ENCODE results near the gene LAMA4. TPM values are rescaled to one million over a fixed set of nuclear protein-coding genes. Genes with fewer than 3 reads are reported as not detected.

LAMA4 gene
- total and polyA plus RNA-seq, 2 of the 13 experiments (the other 11 are each of a cell fraction or from before 2014, with no cell fraction given) = not detected

- TF ChIP-seq ZNF788 (CRISPR knock-in tag; IDR thresholded peaks at IDR 0.05; ENCODE audit: borderline replicate concordance) (peak; percentile 61; the same call in 1 of the 2 replicates), SMC3 (IDR thresholded peaks at IDR 0.05; ENCODE audit: low read length) (no peak), FIP1L1 (IDR thresholded peaks at IDR 0.05; ENCODE audit: borderline replicate concordance, insufficient read depth, low read depth, low read length) (no peak), KLF9 (CRISPR knock-in tag; IDR thresholded peaks at IDR 0.05; ENCODE audit: low read depth) (no peak), CHD2 (IDR thresholded peaks at IDR 0.05; ENCODE audit: low read depth, low read length) (no peak), ZNF550 (CRISPR knock-in tag; IDR thresholded peaks at IDR 0.05; ENCODE audit: borderline replicate concordance) (no peak), ZEB1 (IDR thresholded peaks at IDR 0.05; ENCODE audit: insufficient replicate concordance, low read depth) (no peak), JARID2 (CRISPR knock-in tag; IDR thresholded peaks at IDR 0.05; ENCODE audit: insufficient replicate concordance) (peak; percentile 76), ZNF704 (CRISPR knock-in tag; IDR thresholded peaks at IDR 0.05; ENCODE audit: borderline replicate concordance) (peak; percentile 41; the same call in 1 of the 2 replicates), TFDP2 (CRISPR knock-in tag; IDR thresholded peaks at IDR 0.05) (peak; percentile 66), TARDBP (CRISPR knock-in tag; IDR thresholded peaks at IDR 0.05) (peak; percentile 83), E2F5 (CRISPR knock-in tag; conservative IDR thresholded peaks at IDR 0.05) (no peak), GTF2F1 (IDR thresholded peaks at IDR 0.05; ENCODE audit: low read length) (no peak), ETV5 (CRISPR knock-in tag; IDR thresholded peaks at IDR 0.05; ENCODE audit: borderline replicate concordance) (no peak), TFDP1 (CRISPR knock-in tag; IDR thresholded peaks at IDR 0.05; ENCODE audit: borderline replicate concordance) (0 out of 2 replicates have a peak, but pooled peaks have one; percentile 53), HNF4G (IDR thresholded peaks at IDR 0.05; ENCODE audit: borderline replicate concordance, low read depth, low read length) (no peak), HNF4G (CRISPR knock-in tag; IDR thresholded peaks at IDR 0.05; ENCODE audit: borderline replicate concordance, low read depth) (no peak), ZNF841 (CRISPR knock-in tag; IDR thresholded peaks at IDR 0.05; ENCODE audit: borderline replicate concordance) (no peak), THYN1 (CRISPR knock-in tag; IDR thresholded peaks at IDR 0.05; ENCODE audit: borderline replicate concordance, low read depth) (no peak), ZFP36L1 (CRISPR knock-in tag; IDR thresholded peaks at IDR 0.05) (no peak), IKZF5 (CRISPR knock-in tag; IDR thresholded peaks at IDR 0.05) (peak; percentile 92; the same call in 1 of the 2 replicates), ZNF326 (CRISPR knock-in tag; IDR thresholded peaks at IDR 0.05; ENCODE audit: borderline replicate concordance) (no peak), ZNF577 (CRISPR knock-in tag; IDR thresholded peaks at IDR 0.05; ENCODE audit: borderline replicate concordance, low read depth) (no peak), ZNF776 (CRISPR knock-in tag; IDR thresholded peaks at IDR 0.05) (no peak; the same call in 1 of the 2 replicates)
Observed at GRCh38 chr6:112087136-112087911, 167.0 kb downstream of the LAMA4 start, which contains the start of the genes FAM229B and TUBE1 (continued).
